GM23338 (cell line): ENCODE data around the gene IFI35. TPM values are rescaled to one million over a fixed set of nuclear protein-coding genes. Genes with fewer than 3 reads are reported as not detected.

Experiments
- ATAC-seq: fragments of 200-7000 bp; cut with Tn5 transposase; 3 replicates; pipeline ENCODE4 v1.9.1; 2020
- DNase-seq: peaks from one replicate; pipeline ENCODE4 v3.0.0-alpha.2; 2015; ENCODE audit warnings: low spot score
- H2AFZ ChIP-seq: fragments of 200-600 bp; sonication (generic); 2 replicates; pipeline ENCODE4 v1.8.0; 2016; ENCODE audit warnings: antibody characterized with exemption, mild to moderate bottlenecking, moderate library complexity
- H3F3A ChIP-seq: fragments of 200-600 bp; sonication (generic); replicated peaks from 2 replicates; pipeline ENCODE4 v1.8.0; 2017; ENCODE audit warnings: antibody characterized with exemption, mixed run types, low read depth
- H3K27ac ChIP-seq: fragments of 200-600 bp; sonication (generic); 2 replicates; pipeline ENCODE4 v1.6.1; 2016; ENCODE audit warnings: low read depth
- H3K27me3 ChIP-seq: fragments of 200-600 bp; sonication (generic); 2 replicates; pipeline ENCODE4 v1.8.0; 2016; ENCODE audit warnings: mild to moderate bottlenecking, mixed run types, moderate library complexity; ENCODE audit not compliant: insufficient read depth
- H3K36me3 ChIP-seq: fragments of 200-600 bp; sonication (generic); 2 replicates; pipeline ENCODE4 v1.8.0; 2016; ENCODE audit warnings: mild to moderate bottlenecking; ENCODE audit not compliant: insufficient read depth
- H3K4me1 ChIP-seq: fragments of 200-600 bp; sonication (generic); 2 replicates; pipeline ENCODE4 v1.8.0; 2016; ENCODE audit warnings: mild to moderate bottlenecking, moderate library complexity; ENCODE audit not compliant: insufficient read depth
- H3K4me2 ChIP-seq: fragments of 200-600 bp; sonication (generic); 2 replicates; pipeline ENCODE4 v1.7.1; 2017; ENCODE audit warnings: mixed run types
- H3K4me3 ChIP-seq: fragments of 200-600 bp; sonication (generic); 2 replicates; pipeline ENCODE4 v1.6.1; 2016; ENCODE audit warnings: mixed run types
- H3K79me2 ChIP-seq: fragments of 200-600 bp; sonication (generic); replicated peaks from 2 replicates; pipeline ENCODE4 v1.8.0; 2017; ENCODE audit warnings: mild to moderate bottlenecking; ENCODE audit not compliant: insufficient read depth
- H3K9me2 ChIP-seq: fragments of 200-600 bp; sonication (generic); 2 replicates; pipeline ENCODE4 v1.8.0; 2017; ENCODE audit not compliant: insufficient read depth
- H4K20me1 ChIP-seq: fragments of 200-600 bp; sonication (generic); replicated peaks from 2 replicates; pipeline ENCODE4 v1.8.0; 2017; ENCODE audit warnings: mild to moderate bottlenecking; ENCODE audit not compliant: insufficient read depth
- H3K27ac Mint-ChIP-seq: 2 replicates; pipeline ENCODE4 v1.8.0; 2020; ENCODE audit warnings: inconsistent platforms, mild to moderate bottlenecking, moderate library complexity, mixed read lengths
- H3K27me3 Mint-ChIP-seq: 3 replicates; pipeline ENCODE4 v1.8.0; 2022; ENCODE audit warnings: low read depth, mild to moderate bottlenecking, moderate library complexity, mixed read lengths, inconsistent platforms; ENCODE audit not compliant: insufficient read depth, poor library complexity
- H3K36me3 Mint-ChIP-seq: 3 replicates; pipeline ENCODE4 v1.8.0; 2021; ENCODE audit warnings: low read depth, mild to moderate bottlenecking, inconsistent platforms, moderate library complexity, mixed read lengths
- H3K4me1 Mint-ChIP-seq: 3 replicates; pipeline ENCODE4 v1.8.0; 2020; ENCODE audit warnings: mild to moderate bottlenecking, inconsistent platforms, mixed read lengths
- H3K4me3 Mint-ChIP-seq: 3 replicates; pipeline ENCODE4 v1.8.0; 2021; ENCODE audit warnings: moderate library complexity, mild to moderate bottlenecking, inconsistent platforms, mixed read lengths
- H3K9me3 Mint-ChIP-seq: 3 replicates; pipeline ENCODE4 v1.8.0; 2020; ENCODE audit warnings: moderate library complexity, mild to moderate bottlenecking, inconsistent platforms, mixed read lengths
- CREB1 ChIP-seq: fragments of 250-450 bp; sonication (Bioruptor Pico); IDR thresholded peaks from 2 replicates; pipeline ENCODE4 v1.5.0; 2020; ENCODE audit warnings: low read depth, mild to moderate bottlenecking, moderate library complexity
- ETS1 ChIP-seq: IDR thresholded peaks from 2 replicates; pipeline ENCODE4 v1.6.1; 2016; ENCODE audit warnings: antibody characterized with exemption
- EZH2phosphoT487 ChIP-seq: fragments of 200-600 bp; sonication (generic); IDR thresholded peaks from one replicate; pipeline ENCODE4 v1.8.1; 2018; ENCODE audit warnings: antibody characterized with exemption; ENCODE audit not compliant: unreplicated experiment
- JUNB ChIP-seq: IDR thresholded peaks from one replicate; pipeline ENCODE4 v1.6.1; 2016; ENCODE audit warnings: antibody characterized with exemption; ENCODE audit not compliant: unreplicated experiment
- POLR2AphosphoS5 ChIP-seq: IDR thresholded peaks from 2 replicates; pipeline ENCODE4 v1.6.1; 2016; ENCODE audit warnings: antibody characterized with exemption, low read depth
- REST ChIP-seq: IDR thresholded peaks from one replicate; pipeline ENCODE4 v1.6.1; 2018; ENCODE audit warnings: antibody characterized with exemption; ENCODE audit not compliant: unreplicated experiment
- STAT1 ChIP-seq: IDR thresholded peaks from one replicate; pipeline ENCODE4 v1.6.1; 2016; ENCODE audit warnings: antibody characterized with exemption; ENCODE audit not compliant: unreplicated experiment
- ZNF114 ChIP-seq: fragments of 250-450 bp; sonication (Bioruptor Pico); IDR thresholded peaks from 2 replicates; pipeline ENCODE4 v1.5.0; 2020; ENCODE audit warnings: mild to moderate bottlenecking, moderate library complexity
- ZNF331 ChIP-seq: fragments of 250-450 bp; sonication (Bioruptor Pico); IDR thresholded peaks from 2 replicates; pipeline ENCODE4 v1.5.0; 2020; ENCODE audit warnings: low read depth, mild to moderate bottlenecking, moderate library complexity
- ZNF462 ChIP-seq: fragments of 250-450 bp; sonication (Bioruptor Pico); IDR thresholded peaks from 2 replicates; pipeline ENCODE4 v1.5.0; 2020; ENCODE audit warnings: mild to moderate bottlenecking, moderate library complexity
- polyA plus RNA-seq: library from polyadenylated mRNA; unstranded; fragments of >200 nt; fragmentation: Nextera tagmentation; extraction: Ambion mirVana; gene quantifications from 2 replicates; pipeline ENCODE4 v1.2.1, GENCODE V29; 2016
- total RNA-seq: library from RNA; depleted of rRNA; stranded (reverse); fragments of >200 nt; shearing (Covaris generic); gene quantifications from 2 replicates; pipeline ENCODE4 v1.2.3, GENCODE V29; 2014

Gene IFI35
- total and polyA plus RNA-seq, 2 experiments from 2014 or later: 1.8 to 2.3 TPM

GRCh38 chr17:43010667-43011308, 4.2 kb downstream of the IFI35 start (continued):
- TF ChIP-seq CREB1 (CRISPR knock-in tag) (no peak), ZNF114 (CRISPR knock-in tag) (no peak), POLR2AphosphoS5 (no peak), REST (no peak)

DNA sequence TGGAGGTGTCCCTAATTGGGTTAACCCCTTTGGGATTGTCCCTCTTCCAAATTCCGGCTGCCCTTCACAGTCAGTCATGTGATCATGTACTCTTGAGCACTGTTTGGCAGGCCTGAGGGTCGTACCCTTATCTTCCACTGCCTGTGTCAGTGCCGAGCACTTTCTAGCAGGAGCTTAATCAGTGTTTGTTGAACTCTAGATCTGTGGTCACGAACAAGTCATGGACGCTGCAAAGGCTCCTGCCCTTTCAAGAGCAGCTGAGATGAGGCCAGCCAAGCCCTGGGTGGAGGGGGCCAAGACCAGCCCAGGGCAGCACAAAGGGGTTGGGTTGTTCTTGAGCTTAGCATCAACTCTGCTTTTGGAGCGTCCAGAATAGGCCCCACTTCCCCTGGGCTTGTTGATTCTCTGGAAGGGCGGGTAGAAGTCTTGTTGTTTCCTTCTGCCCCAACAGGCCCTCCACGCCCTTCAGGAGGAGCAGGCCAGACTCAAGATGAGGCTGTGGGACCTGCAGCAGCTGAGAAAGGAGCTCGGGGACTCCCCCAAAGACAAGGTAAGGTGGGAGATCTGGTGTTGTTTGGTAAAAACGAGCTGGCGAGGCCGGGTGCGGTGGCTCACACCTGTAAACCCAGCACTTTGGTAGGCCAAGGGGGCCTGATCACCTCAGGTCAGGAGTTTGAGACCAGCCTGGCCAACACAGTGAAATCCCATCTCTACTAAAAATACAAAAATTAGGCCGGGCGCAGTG, 5.3 kb downstream of the IFI35 start:
- H3K79me2 ChIP-seq: no peaks in the 10 kb centered on the region
- Mint-ChIP-seq H3K4me3 (no peak overlapping the region), H3K27me3 (peaks cover 5% of the 10 kb centered on the region), H3K27ac (peak overlapping the region; percentile 67; the same call in 1 of the 2 replicates), H3K36me3 (peaks cover 26% of the 10 kb centered on the region), H3K4me1 (peaks cover 35% of the 10 kb centered on the region), H3K9me3 (no peaks in the 10 kb centered on the region)
- no peaks in the 10 kb centered on the region for H3K9me2 ChIP-seq
- DNase-seq (no peak), ATAC-seq (no peak)
- no peaks in the 10 kb centered on the region for H3F3A ChIP-seq
- H3K27ac ChIP-seq: no peak overlapping the region
- H3K4me2 ChIP-seq: no peak overlapping the region
- no peak overlapping the region for H3K4me3 ChIP-seq
- H2AFZ ChIP-seq: no peak overlapping the region
- no peaks in the 10 kb centered on the region for H3K27me3 ChIP-seq
- H4K20me1 ChIP-seq: no peaks in the 10 kb centered on the region
- peaks cover 6% of the 10 kb centered on the region; the same call in 1 of the 2 replicates for H3K36me3 ChIP-seq
- H3K4me1 ChIP-seq: peaks cover 12% of the 10 kb centered on the region
- TF ChIP-seq CREB1 (CRISPR knock-in tag) (no peak), EZH2phosphoT487 (no peak), JUNB (no peak), ZNF331 (CRISPR knock-in tag) (no peak), STAT1 (no peak), ZNF462 (CRISPR knock-in tag) (no peak), POLR2AphosphoS5 (no peak), ZNF114 (CRISPR knock-in tag) (no peak), ETS1 (no peak)
